ENCODE measurements around the gene NKAIN1. TPM values are rescaled to one million over a fixed set of nuclear protein-coding genes. Genes with fewer than 3 reads are reported as not detected.
"Not testable (repeated sequence)": the region's sequence is repeated elsewhere in the genome, so short reads cannot be mapped to it uniquely, and the experiment has no call there.

The NKAIN1 gene
- polyA plus RNA-seq, 1 donor: 3.4 TPM

DNA sequence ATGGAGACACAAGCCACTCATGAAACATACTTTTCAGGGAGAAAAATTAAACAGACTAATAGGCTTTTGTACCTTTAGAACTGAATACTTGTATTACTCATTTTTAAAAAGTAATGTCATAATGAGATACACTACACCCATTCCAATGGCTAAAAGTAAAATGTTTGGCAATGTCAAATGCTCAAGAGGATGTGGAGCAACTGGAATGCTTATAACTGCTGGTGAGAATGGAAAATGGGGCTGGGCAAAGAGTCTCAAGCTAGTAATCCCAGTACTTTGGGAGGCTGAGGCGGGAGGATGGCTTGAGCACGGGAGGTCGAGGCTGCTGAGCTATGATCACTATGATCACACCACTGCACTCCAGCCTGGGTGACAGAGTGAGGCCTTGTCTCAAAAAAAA lies 86.3 kb downstream of the NKAIN1 start:
- no peak for DNase-seq

DNA sequence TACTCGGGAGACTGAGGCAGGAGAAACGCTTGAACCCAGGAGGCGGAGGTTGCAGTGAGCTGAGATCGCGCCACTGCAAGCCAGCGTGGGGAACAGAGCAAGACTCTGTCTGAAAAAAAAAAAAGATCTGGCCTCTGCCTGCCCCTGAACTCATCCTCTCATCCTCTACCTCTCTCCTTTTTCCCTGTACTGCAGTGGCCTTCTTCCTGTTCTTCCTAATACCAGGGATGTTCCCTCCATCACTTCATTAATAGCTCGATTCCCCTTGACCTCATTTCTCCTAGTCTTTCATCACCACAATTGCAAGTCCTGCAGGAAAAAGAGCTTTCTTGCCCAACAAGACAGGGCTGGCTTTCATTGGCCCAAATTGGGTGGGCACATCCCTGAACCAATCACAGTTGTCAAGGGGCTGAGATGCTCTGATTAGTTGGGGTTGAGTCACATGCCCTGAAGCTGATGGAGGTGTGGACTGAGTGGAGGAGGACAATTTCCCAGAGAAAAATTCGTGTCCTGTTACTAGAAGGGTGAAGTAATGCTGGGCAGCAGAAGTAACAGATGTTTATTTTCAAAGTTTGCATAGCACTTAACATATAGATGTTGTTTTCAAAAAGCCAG lies 87.4 kb downstream of the NKAIN1 start:
- DNase-seq: no peak

DNA sequence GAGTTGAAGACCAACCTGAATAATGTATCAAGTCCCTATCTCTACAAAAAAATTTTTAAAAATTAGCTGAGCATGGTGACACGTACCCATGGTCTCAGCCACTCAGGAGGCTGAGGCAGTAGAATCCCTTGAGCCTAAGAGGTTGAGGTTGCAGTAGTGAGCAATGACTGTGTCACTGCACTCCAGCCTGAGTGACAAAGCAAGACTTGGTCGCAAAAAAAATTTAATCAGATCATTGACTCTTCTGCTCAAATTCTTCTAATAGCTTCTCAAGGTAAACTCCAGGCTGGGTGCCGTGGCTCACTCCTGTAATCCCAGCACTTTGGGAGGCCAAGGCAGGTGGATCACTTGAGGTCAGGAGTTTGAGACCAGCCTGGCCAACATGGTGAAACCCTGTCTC lies 88.3 kb downstream of the NKAIN1 start:
- DNase-seq: no peak

DNA sequence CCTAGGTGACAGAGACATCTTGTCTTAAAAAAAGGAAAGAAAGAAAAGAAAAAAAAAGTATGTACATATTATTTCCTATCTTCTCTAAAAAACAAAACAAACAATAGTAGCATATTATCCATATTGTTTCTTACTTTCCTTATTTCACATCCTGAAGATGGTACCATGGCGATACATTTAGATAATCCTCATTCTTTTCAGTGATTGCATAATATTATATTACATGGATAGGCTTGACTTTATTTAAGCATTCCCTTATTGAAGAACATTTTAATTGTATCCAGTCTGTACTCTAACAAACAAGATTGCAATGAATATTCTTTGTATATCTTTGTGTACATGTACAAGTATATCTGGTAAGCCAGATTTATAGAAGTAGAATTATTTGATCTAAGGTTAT lies 91.3 kb downstream of the NKAIN1 start:
- no peak for DNase-seq

DNA sequence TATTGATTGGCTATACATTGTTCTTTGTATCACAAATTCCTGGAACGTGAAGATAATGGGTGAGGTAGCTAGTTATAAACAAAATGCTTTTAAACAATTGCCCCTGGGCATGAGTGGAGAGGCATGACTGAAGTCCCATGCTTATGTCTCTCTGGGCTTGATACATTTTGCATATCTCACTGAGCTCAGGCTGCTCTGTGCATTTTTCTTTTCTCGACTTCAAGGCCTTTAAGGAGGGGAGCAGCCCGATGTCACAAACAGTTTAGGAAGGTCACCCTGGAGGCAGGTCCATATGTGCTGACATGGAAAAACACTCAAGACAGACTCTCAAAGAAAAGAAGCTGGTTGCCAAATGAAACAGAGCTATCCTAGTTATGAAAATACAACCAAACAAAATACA lies 94.0 kb downstream of the NKAIN1 start:
- no peak for DNase-seq

DNA sequence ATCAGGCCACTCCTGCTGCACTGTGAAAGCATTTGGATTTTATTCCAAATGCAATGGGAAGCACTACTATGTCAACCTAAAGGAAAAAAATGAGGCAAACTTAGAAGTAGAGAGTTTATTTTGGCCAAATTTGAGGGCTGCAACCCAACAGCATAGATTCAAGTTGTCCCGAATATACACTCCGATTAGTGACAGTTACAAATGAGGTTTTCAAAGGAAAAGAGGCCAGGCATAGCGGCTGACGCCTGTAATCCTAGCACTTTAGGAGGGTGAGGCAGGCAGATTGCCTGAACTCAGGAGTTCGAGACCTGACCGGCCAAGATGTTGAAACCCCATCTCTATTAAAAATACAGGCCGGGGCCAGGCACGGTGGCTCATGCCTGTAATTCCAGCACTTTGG lies 95.2 kb downstream of the NKAIN1 start:
- DNase-seq: no peak

DNA sequence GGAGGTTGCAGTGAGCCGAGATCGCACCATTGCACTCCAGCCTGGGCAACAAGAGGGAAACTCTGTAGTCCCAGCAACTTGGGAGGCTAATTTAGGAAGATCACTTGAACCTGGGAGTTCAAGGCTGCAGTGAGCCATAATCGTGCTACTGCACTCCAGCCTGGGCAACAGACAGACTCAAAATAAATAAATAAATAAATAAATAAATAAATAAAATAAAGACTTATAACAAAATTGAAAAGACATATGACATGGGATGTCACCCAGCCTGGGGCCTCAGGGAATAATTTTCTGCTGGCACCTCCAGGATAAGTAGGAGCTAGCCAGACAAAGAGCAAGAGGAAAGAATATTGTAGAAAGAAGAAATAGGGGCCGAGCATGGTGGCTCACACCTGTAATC lies 96.2 kb downstream of the NKAIN1 start:
- DNase-seq: no peak

DNA sequence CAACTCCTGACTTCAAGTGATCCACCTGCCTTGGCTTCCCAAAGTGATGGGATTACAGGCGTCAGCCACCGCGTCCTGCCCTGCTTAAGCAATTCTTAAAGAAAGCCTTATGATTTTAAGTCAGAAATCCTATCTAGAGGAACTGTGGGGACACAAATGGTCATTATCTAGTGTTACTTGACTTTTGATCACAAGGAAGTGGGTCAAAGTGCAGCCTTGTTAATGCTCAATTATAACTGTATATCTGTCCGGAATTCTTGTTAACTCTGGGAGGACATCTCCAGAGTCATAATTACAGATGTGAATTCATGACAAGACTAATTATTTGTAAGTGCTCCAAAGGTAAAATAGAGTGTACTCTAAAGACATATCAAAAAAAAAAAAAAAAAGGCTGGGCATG lies 97.3 kb downstream of the NKAIN1 start:
- no peak for DNase-seq

DNA sequence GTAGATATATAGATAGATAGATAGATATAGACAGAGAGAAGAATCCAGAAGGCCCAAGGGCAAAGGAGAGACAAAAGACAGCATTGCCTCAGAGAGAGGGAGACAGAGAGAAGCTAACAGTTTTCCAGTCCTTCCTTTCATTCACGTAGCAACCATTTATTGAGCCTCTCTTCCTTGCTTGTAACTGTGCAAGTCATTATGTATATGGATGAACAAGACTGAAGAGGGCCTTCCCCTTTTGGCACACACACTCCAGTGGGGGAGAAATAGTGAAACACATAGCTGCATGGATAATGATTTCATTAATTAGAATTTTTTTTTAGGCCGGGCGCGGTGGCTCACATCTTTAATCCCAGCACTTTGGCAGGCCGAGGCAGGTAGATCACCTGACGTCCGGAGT lies 99.4 kb downstream of the NKAIN1 start:
- no peak for DNase-seq

DNA sequence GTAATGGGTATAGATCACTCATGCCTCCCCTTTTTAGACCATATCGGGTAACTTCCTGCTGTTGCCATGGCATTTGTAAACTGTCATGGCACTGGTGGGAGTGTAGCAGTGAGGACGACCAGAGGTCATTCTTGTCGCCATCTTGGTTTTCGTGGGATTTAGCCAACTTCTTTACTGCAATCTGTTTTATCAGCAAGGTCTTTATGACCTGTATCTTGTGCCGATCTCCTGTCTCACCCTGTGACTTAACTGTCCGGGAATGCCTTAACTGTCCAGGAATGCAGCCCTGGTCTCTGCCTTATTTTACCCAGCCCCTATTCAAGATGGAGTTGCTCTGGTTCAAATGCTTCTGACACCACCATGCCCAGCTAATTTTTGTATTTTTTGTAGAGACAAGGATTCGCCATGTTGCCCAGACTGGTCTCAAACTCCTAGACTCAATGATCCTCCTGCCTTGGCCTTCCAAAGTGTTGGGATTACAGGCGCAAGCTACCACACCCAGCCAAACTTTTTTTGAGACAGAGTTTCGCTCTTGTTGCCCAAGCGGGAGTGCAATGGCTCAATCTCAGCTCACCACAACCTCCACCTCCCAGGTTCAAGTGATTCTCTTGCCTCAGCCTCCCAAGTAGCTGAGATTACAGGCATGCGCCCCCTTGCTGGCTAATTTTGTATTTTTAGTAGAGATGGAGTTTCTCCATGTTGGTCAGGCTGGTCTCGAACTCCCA lies 100.7 kb downstream of the NKAIN1 start:
- DNase-seq: not testable (repeated sequence)

DNA sequence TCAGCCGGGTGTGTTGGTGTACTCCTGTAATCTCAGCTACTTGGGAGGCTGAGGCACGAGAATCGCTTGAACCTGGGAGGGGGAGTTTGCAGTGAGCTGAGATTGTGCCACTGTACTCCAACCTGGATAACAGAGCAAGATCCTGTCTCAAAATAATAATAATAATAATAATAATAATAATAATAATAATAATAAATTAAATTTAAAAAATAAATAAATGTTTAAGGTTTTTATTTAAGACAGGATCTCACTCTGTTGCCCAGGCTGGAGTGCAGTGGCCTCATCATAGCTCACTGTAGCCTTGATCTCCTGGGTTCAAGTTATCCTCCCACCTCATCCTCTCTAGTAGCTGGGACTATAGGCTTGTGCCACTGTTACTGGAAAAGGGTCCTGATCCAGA lies 101.8 kb downstream of the NKAIN1 start:
- DNase-seq: not testable (repeated sequence)

DNA sequence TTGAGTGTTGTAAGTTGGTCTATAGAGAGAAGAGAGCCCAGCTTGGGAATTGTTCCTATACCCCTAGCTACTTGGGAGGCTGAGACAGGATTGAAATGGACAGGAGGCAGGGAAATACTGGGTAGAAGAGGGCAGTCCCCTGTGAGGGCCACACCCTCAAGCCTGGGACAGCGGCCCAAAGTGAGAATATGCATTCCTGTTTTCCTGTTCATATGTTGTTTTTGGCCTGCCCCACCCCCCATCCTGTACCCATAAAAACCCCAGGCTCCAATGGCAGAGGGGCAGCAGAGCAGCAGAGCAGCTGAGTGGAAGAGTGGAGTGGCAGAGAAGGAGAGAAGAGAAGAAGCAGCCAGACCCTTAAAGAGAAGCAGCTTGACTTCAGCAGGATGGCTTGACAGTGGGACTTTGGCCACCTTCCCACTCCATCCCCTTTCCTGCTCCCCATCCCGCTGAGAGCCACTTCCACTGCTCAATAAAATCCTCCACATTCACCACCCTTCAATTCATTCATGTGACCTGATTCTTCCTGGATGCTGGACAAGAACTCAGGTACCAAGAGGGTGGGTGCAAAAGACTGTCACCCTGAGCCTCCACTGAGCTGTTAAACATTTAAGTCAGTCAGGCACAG lies 103.6 kb downstream of the NKAIN1 start:
- no peak for DNase-seq

DNA sequence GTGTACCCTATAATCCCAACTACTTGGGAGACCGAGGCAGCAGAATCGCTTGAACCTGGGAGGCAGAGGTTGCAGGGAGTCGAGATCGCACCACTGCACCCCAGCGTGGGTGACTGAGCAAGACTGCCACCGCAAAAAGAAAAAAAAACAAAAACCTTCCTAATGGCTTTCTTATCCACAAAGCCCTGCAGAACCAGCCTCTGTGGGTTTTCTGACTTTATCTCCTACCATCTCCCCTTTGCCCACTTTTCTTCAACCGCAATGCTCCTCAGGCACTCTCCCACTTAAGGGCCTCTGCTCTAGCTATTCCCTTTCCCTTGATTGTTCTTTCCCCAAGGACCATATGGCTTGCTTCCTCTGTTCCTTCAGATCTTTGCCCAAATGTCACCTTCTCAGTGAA lies 106.3 kb downstream of the NKAIN1 start:
- DNase-seq: no peak

Other genes with a start within 250 kb of the NKAIN1 start
- gene PUM1, start 174.2 kb downstream of the NKAIN1 start, polyA plus RNA-seq (ENCODE audit: insufficient read length): 140 TPM
- 82.5 TPM for gene SNRNP40, start 56.9 kb upstream of the NKAIN1 start, polyA plus RNA-seq (ENCODE audit: insufficient read length)
- gene ZCCHC17, start 57.1 kb upstream of the NKAIN1 start, polyA plus RNA-seq (ENCODE audit: insufficient read length): 53.9 TPM
- 79.3 TPM for gene FABP3, start 133.2 kb upstream of the NKAIN1 start, polyA plus RNA-seq (ENCODE audit: insufficient read length)
- gene SERINC2, start 173.3 kb upstream of the NKAIN1 start, polyA plus RNA-seq (ENCODE audit: insufficient read length): 40.9 TPM